Esophagus squamous epithelium (tissue), 5 donors: Measurements from ENCODE around the gene DCTN3. TPM values are rescaled to one million over a fixed set of nuclear protein-coding genes. Genes with fewer than 3 reads are reported as not detected.
A peak's percentile ranks its signal among the peaks of the same experiment; 100 is the strongest.

Experiments
- DNase-seq: peaks from one replicate; lab custom pipeline; 2025; lab: John Stamatoyannopoulos, UW
- H3K27ac ChIP-seq, 4 donors: fragments of 200-600 bp; sonication (generic); one replicate each; pipeline ENCODE4 v1.5.1; 2016 to 2019; ENCODE audit warnings: mild to moderate bottlenecking in 1 of 4
- H3K27me3 ChIP-seq, 4 donors: fragments of 200-600 bp; sonication (generic); 1 replicate in 3 of 4; 2 replicates in 1 of 4; pipeline versions ENCODE4 v1.5.1 to v1.6.0; 2017 to 2021; ENCODE audit warnings: antibody characterized with exemption in 1 of 4
- H3K36me3 ChIP-seq, 3 donors: fragments of 200-600 bp; sonication (generic); one replicate each; pipeline ENCODE4 v1.5.1; 2016 to 2019
- H3K4me1 ChIP-seq, 3 donors: fragments of 200-600 bp; sonication (generic); one replicate each; pipeline ENCODE4 v1.5.1; 2017 to 2019
- H3K4me3 ChIP-seq, 4 donors: fragments of 200-600 bp; sonication (generic); 1 replicate in 3 of 4; 2 replicates in 1 of 4; pipeline ENCODE4 v1.5.1; 2016 to 2019; ENCODE audit warnings: mild to moderate bottlenecking in 2 of 4, moderate library complexity in 1 of 4
- H3K9me3 ChIP-seq, 3 donors: fragments of 200-600 bp; sonication (generic); one replicate each; pipeline ENCODE4 v1.5.1; 2016 to 2019
- POLR2A ChIP-seq, 4 donors: fragments of 450-650 bp; IDR thresholded peaks; one replicate each; pipeline ENCODE4 v1.6.1; 2017; ENCODE audit warnings: antibody characterized with exemption in 4 of 4, mild to moderate bottlenecking in 4 of 4, moderate library complexity in 3 of 4
- WGBS, 2 donors: methylation state at CpG; one replicate each; pipeline ENCODE4 v1.1.5; 2018; 5-methylcytosine and 5-hydroxymethylcytosine counted together
- intact Hi-C: fragments of 100-400 bp; cut with DNase I; formaldehyde crosslinking; loops from one replicate; pipeline ENCODE4 v1.15.0; 2022
- total RNA-seq, 4 donors: library from RNA; depleted of rRNA; stranded (reverse); fragments of >200 nt; gene quantifications; one replicate each; pipeline ENCODE4 v1.1.0, GENCODE V29; 2016
- TF ChIP-seq, protein P1 (sequence below), 6 experiments: fragments of 450-650 bp in 4 of 6; fragments of 200-600 bp in 2 of 6; sonication (generic) in 2 of 6; IDR thresholded peaks; one replicate each; pipeline ENCODE4 v1.5.1; 2016 to 2019; ENCODE audit warnings: antibody characterized with exemption in 6 of 6, mild to moderate bottlenecking in 4 of 6, moderate library complexity in 4 of 6
- donor health status: DM: yes; HTN: yes; CAD: no.

Gene DCTN3
- total RNA-seq, 4 donors from 2014 or later: 67.1 to 136 (median 103) TPM

DNA sequence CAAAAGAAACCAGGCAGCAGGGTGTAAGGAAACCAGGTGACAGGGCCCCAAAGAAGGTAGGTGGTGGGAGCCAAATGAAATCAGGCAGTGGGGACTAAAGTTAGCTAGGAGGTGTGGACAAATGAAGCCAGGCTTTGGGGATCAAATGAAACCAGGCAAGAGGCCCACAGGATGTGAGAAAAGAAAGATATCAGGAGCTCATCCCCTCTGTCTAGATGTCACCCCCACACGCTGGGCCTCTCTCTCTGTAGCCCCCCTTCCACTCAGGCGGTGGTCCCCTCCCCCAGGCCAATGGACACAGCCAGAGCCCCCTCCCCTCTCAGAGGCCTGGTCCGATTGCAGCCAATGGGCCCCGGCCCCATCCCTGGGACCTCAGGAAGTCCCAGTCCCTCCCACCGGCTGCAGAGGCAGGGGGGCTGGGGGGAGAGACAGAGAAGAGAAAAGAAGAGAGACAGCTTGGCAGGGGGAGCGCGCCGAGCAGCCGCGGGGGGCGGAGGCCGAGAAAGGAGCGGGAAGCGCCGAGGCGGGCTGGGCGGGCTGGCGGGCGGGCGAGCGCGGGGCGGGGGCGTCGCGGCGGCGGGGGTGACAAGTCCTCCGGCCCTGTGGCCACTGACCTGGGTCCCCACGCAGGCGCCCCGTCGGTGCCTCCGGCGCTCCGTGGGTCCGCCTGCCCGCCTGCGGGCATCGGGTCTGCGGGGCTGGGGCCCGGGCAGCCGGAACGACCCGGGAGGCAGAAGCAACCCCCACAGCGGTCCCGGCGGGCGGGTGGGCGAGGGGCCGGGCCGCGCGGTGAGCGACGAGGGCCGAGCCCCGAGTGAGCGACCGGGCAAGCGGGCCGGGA is 42.7 kb downstream of the DCTN3 start:
- H3K36me3 ChIP-seq: no peaks in the 10 kb centered on the region
- peak overlapping the region in 2 of 4 donors; percentile 39 to 59 for H3K4me3 ChIP-seq
- no peak for DNase-seq
- no peak for TF ChIP-seq POLR2A (IDR thresholded peaks at IDR 0.05)
- TF ChIP-seq, protein P1, sequence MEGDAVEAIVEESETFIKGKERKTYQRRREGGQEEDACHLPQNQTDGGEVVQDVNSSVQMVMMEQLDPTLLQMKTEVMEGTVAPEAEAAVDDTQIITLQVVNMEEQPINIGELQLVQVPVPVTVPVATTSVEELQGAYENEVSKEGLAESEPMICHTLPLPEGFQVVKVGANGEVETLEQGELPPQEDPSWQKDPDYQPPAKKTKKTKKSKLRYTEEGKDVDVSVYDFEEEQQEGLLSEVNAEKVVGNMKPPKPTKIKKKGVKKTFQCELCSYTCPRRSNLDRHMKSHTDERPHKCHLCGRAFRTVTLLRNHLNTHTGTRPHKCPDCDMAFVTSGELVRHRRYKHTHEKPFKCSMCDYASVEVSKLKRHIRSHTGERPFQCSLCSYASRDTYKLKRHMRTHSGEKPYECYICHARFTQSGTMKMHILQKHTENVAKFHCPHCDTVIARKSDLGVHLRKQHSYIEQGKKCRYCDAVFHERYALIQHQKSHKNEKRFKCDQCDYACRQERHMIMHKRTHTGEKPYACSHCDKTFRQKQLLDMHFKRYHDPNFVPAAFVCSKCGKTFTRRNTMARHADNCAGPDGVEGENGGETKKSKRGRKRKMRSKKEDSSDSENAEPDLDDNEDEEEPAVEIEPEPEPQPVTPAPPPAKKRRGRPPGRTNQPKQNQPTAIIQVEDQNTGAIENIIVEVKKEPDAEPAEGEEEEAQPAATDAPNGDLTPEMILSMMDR (IDR thresholded peaks at IDR 0.05): no peak
- intact Hi-C loops: no loop called here
- H3K27ac ChIP-seq: peak overlapping the region in 1 of 4 donors; percentile 33
- peaks cover 4 to 22% (median 8%) of the 10 kb centered on the region in 3 donors for H3K4me1 ChIP-seq
- peaks cover 0 to 83% (median 17%) of the 10 kb centered on the region in 4 donors for H3K27me3 ChIP-seq
- WGBS, 2 donors: 0 to 25% methylated on average over 1 of the region's 62 CpGs
- no peaks in the 10 kb centered on the region for H3K9me3 ChIP-seq

- Histone ChIP-seq H3K27me3 (peaks cover 0 to 76% (median 17%) of the 10 kb centered on the region in 4 donors), H3K9me3 (no peaks in the 10 kb centered on the region), H3K27ac (no peak overlapping the region), H3K4me1 (peaks cover 4 to 27% (median 8%) of the 10 kb centered on the region in 3 donors), H3K36me3 (no peaks in the 10 kb centered on the region), H3K4me3 (no peak overlapping the region)
- no peak for DNase-seq
- intact Hi-C loops: no loop called here
- TF ChIP-seq, protein P1 (IDR thresholded peaks at IDR 0.05): no peak
- no peak for TF ChIP-seq POLR2A (IDR thresholded peaks at IDR 0.05)
- WGBS, 2 donors: 74 to 81% methylated on average over 7 to 8 of the region's 14 CpGs
These were observed 43.5 kb downstream of the DCTN3 start for GRCh38 chr9:34576597-34577399.

- WGBS, 2 donors: 63 to 74% methylated on average over 17 of the region's 21 CpGs
- H3K36me3 ChIP-seq: no peaks in the 10 kb centered on the region
- no peak for TF ChIP-seq POLR2A (IDR thresholded peaks at IDR 0.05)
- TF ChIP-seq, protein P1 (IDR thresholded peaks at IDR 0.05): no peak
- intact Hi-C loops: no loop called here
- DNase-seq: no peak
- H3K4me1 ChIP-seq: peaks cover 4 to 34% (median 8%) of the 10 kb centered on the region in 3 donors
- no peaks in the 10 kb centered on the region for H3K9me3 ChIP-seq
- H3K27ac ChIP-seq: no peak overlapping the region
- peaks cover 0 to 69% (median 17%) of the 10 kb centered on the region in 4 donors for H3K27me3 ChIP-seq
- H3K4me3 ChIP-seq: no peak overlapping the region
These were observed 44.3 kb downstream of the DCTN3 start for GRCh38 chr9:34575862-34576596.

GRCh38 chr9:34575241-34575640 is 45.1 kb downstream of the DCTN3 start:
- Histone ChIP-seq H3K27ac (no peak overlapping the region), H3K27me3 (peaks cover 0 to 62% (median 17%) of the 10 kb centered on the region in 4 donors), H3K9me3 (no peaks in the 10 kb centered on the region), H3K36me3 (no peaks in the 10 kb centered on the region), H3K4me3 (no peak overlapping the region), H3K4me1 (peaks cover 4 to 40% (median 8%) of the 10 kb centered on the region in 3 donors)
- 37 to 66% methylated on average over 7 to 8 of the region's 8 CpGs for WGBS, 2 donors
- no peak for DNase-seq
- TF ChIP-seq, protein P1 (IDR thresholded peaks at IDR 0.05): no peak
- TF ChIP-seq POLR2A (IDR thresholded peaks at IDR 0.05): no peak
- intact Hi-C loops: no loop called here
